ENCODE data around the gene TMEM91.

The TMEM91 gene

GRCh38 chr19:41355802-41356201, 20.5 kb upstream of the TMEM91 start:
- no peak for TF ChIP-seq CTCF (IDR thresholded peaks at IDR 0.05)
- Mint-ChIP-seq H3K27me3 (ENCODE audit: low read depth, poor library complexity) (peaks cover 7% of the 10 kb centered on the region), H3K4me3 (no peak overlapping the region), H3K27ac (peak overlapping the region; percentile 15), H3K9me3 (no peaks in the 10 kb centered on the region), H3K36me3 (ENCODE audit: low read depth) (no peaks in the 10 kb centered on the region), H3K4me1 (peaks cover 26% of the 10 kb centered on the region)
- DNase-seq, result no peak

- Mint-ChIP-seq H3K4me1 (peaks cover 15% of the 10 kb centered on the region), H3K27ac (peak overlapping the region; percentile 50), H3K36me3 (ENCODE audit: low read depth) (no peaks in the 10 kb centered on the region), H3K27me3 (ENCODE audit: low read depth, poor library complexity) (peaks cover 3% of the 10 kb centered on the region), H3K4me3 (no peak overlapping the region), H3K9me3 (no peaks in the 10 kb centered on the region)
- no peak for DNase-seq
- TF ChIP-seq CTCF (IDR thresholded peaks at IDR 0.05), result no peak
These were observed 19.2 kb upstream of the TMEM91 start for GRCh38 chr19:41356984-41357739.

- Mint-ChIP-seq H3K9me3 (no peaks in the 10 kb centered on the region), H3K27ac (no peak overlapping the region), H3K4me1 (peaks cover 13% of the 10 kb centered on the region), H3K4me3 (no peak overlapping the region), H3K27me3 (ENCODE audit: low read depth, poor library complexity) (no peaks in the 10 kb centered on the region), H3K36me3 (ENCODE audit: low read depth) (no peaks in the 10 kb centered on the region)
- no peak for TF ChIP-seq CTCF (IDR thresholded peaks at IDR 0.05)
- no peak for DNase-seq
These were observed 18.6 kb upstream of the TMEM91 start for GRCh38 chr19:41357746-41358145.

GRCh38 chr19:41359741-41360140, 16.6 kb upstream of the TMEM91 start:
- Mint-ChIP-seq H3K4me3 (no peak overlapping the region), H3K36me3 (ENCODE audit: low read depth) (no peaks in the 10 kb centered on the region)

GRCh38 chr19:41362143-41362847, 14.0 kb upstream of the TMEM91 start:
- no peak for DNase-seq
- peaks cover 5% of the 10 kb centered on the region for H3K36me3 Mint-ChIP-seq (ENCODE audit: low read depth)
- no peak overlapping the region for H3K27ac Mint-ChIP-seq
- peak overlapping the region; percentile 96 for H3K4me3 Mint-ChIP-seq
- H3K9me3 Mint-ChIP-seq, result no peaks in the 10 kb centered on the region
- H3K27me3 Mint-ChIP-seq (ENCODE audit: low read depth, poor library complexity), result no peaks in the 10 kb centered on the region
- no peak for TF ChIP-seq CTCF (IDR thresholded peaks at IDR 0.05)
- peaks cover 19% of the 10 kb centered on the region for H3K4me1 Mint-ChIP-seq

More at GRCh38 chr19:41359741-41360140, 16.6 kb upstream of the TMEM91 start:
- no peak for TF ChIP-seq CTCF (IDR thresholded peaks at IDR 0.05)
- Mint-ChIP-seq H3K27ac (no peak overlapping the region), H3K9me3 (no peaks in the 10 kb centered on the region), H3K4me1 (peaks cover 21% of the 10 kb centered on the region), H3K27me3 (ENCODE audit: low read depth, poor library complexity) (no peaks in the 10 kb centered on the region)
- DNase-seq, result no peak
